IMR-90 (cell line): ENCODE results near the gene SPIC.

ENCODE experiments used
- BHLHE40 ChIP-seq: fragments of 150-350 bp; IDR thresholded peaks from 2 replicates; pipeline ENCODE4 v1.6.1; 2016; ENCODE audit warnings: mild to moderate bottlenecking, low read depth, low read length
- CTCF ChIP-seq: conservative IDR thresholded peaks from 2 replicates; pipeline ENCODE4 v1.5.1; 2012; ENCODE audit warnings: mild to moderate bottlenecking, low read depth, low read length, improper control_type of control experiment
- RCOR1 ChIP-seq: IDR thresholded peaks from 2 replicates; pipeline ENCODE4 v1.6.1; 2012; ENCODE audit warnings: mild to moderate bottlenecking, low read length, improper control_type of control experiment; ENCODE audit not compliant: insufficient replicate concordance
- SMC3 ChIP-seq: fragments of 150-350 bp; IDR thresholded peaks from 2 replicates; pipeline ENCODE4 v1.6.1; 2016; ENCODE audit warnings: low read depth, mild to moderate bottlenecking, antibody characterized with exemption, low read length, moderate library complexity
- TF ChIP-seq, protein P1 (sequence below): fragments of 150-350 bp; IDR thresholded peaks from 2 replicates; pipeline ENCODE4 v1.6.1; 2017; ENCODE audit warnings: mild to moderate bottlenecking, antibody characterized with exemption, low read length, low read depth

DNA sequence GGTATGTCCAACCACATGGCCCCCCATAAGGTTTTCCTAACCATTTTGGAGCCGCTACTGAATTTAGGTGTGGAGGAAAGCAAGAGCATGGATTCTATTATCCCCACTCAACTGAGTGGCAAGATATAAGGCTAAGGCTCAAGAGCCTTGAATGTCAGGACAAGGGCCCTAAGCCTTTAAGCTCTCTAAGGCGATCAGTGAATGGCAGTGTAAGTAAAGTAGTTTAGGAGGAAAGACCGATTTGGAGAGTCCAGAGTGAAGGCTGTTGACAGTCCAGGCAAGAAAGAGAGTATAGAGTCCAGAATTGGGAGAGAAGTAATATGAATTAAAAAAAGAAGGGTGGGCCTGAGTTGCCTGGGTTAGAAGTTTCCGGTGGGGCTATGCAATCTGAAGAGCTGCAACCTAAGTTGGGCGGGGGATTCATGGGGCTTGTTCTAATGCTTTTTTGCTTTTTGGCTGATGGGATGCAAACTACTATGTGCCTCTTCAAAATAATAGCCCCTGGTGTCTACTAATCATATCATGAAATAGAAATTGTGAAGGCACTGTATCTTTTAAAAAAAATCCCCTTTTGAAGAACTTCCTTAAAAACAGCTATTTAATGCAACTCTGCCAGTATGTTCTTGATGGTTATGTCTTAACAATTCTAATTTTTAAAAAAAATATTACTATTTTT is at the start of gene SPIC:
- TF ChIP-seq, protein P1, sequence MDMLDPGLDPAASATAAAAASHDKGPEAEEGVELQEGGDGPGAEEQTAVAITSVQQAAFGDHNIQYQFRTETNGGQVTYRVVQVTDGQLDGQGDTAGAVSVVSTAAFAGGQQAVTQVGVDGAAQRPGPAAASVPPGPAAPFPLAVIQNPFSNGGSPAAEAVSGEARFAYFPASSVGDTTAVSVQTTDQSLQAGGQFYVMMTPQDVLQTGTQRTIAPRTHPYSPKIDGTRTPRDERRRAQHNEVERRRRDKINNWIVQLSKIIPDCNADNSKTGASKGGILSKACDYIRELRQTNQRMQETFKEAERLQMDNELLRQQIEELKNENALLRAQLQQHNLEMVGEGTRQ: no peak
- no peak for TF ChIP-seq CTCF
- no peak for TF ChIP-seq BHLHE40
- no peak for TF ChIP-seq SMC3
- TF ChIP-seq RCOR1: no peak
